Ecto neural progenitor cell (in vitro differentiated cells): ENCODE results near the gene RCN2.
A peak's percentile ranks its signal among the peaks of the same experiment; 100 is the strongest.
"Not testable (repeated sequence)": the region's sequence is repeated elsewhere in the genome, so short reads cannot be mapped to it uniquely, and the experiment has no call there.

Experiments used
- DNase-seq: peaks from one replicate; pipeline ENCODE4 v3.0.0-alpha.2; 2018; ENCODE audit warnings: low spot score

Gene RCN2

DNA sequence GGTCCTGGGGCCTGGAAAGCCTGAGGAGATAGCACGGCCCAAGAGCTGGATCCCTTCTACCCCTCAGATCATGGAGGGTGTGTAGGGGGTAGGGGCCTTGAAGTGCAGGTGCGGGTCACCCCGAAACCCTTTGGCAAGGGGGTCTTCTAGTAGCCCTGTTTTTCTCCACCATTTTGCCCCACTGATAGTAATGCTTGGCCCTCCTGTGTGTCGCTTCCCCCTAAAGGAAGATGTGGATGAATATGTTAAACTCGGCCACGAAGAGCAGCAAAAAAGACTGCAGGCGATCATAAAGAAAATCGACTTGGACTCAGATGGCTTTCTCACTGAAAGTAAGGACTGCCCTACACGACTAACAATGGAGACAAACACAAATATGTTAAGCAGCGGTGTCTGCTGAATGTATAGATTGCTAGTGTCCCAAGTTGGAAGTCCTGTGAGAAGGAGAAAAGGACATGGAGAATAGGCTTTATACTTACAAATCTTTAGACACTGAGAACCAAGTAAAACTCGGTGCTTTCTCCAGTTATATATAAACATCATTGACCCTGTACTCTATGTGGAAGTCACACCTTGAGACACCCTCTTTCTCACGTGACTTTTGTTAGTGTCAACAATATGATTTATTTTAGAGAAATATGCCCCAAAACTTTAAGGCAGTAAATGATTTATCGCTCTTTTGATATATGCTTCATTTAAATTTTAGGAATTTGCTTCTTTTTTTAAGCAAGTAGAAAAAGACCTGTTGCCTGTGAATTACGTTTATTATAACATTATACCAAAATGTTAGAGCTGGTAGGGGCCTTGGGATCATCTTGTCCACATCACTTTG is 802 bp downstream of the RCN2 start:
- no peak for DNase-seq

DNA sequence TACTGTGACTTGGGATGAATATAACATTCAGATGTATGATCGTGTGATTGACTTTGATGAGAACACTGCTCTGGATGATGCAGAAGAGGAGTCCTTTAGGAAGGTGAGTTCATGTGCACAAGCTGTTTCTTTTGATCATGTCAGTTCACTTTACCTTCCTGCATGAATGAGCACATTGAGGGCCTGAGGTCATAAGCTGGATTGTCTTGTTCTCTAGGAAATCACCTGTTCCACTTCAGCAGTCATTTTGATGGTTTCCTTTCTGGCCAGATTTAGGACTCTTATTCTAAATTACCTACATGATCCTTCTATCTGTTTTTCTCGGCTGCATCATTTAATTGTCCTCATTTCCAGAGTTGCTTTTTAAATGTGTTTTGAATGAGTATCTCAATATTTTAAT is 4.1 kb downstream of the RCN2 start:
- DNase-seq, result no peak

DNA sequence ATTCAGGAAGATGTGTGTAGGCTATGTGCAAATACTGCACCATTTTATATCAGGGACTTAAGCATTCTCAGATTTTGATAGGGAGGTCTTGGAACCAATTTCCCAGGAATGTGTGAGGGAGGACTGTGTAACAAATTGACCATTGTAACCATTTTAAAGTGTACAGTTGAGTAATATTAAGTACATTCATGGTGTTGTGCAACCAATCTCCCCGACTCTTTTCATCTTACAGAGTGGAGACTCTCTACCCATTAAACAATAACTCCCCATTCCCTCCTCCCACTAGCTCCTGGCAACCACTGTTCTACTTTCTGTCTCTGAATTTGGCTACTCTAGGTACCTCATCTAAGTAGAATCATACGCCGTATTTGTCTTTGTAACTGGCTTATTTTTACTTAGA is 5.1 kb downstream of the RCN2 start:
- DNase-seq, result no peak

DNA sequence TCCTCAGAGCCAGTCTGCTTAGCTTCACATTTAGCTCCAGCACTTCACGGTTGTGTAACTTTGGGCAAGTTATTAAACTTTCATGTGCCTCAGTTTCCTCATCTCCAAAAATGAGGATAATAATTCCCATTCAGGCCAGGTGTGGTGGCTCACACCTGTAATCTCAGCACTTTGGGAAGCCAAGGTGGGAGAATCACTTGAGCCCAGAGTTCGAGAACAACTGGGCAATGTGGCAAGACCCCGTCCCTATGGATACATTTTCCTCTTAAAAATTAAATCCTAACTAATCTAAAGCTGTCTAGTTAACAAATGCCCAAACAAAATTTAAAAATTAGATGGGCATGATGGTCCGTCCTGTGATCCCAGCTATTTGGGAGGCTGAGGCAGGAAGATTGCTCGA is 7.2 kb downstream of the RCN2 start:
- no peak for DNase-seq

DNA sequence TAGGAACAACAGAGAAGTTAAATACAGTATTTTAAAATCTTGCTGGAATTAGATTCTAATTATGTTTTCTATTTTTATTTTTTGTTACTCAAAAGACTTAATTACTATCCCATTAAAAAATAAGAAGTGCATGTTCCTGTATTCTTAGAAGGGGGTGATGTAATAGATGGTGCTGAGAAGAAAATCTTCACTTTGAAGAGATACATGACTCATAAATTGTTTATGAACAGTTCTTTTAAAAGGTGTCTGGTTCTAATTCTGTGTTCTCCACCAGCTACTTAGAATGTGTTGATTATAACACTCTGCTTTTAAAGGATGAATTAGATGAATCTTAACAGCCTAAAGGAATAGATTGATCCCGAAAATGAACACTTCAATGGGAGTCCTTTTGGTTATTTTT is 8.2 kb downstream of the RCN2 start:
- DNase-seq, result no peak

DNA sequence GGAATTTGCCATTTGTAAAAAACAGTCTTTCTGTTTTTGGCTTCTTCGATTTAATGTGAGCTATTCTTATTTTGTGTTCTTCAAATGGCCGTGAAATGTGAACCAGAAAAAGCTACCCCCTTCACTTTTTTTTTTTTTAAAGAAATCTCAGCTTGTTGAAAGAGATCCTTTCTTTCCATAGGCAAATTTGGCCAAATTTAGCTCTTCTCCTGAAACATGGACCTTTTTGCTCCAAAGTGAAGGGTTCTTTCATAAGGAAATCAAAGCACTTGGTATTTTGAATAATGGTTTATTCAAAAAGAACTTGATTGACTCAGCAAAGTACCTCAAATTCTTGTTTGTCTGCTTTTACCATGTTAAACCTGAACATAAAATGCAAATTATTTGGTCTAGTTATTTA is 10.1 kb downstream of the RCN2 start:
- no peak for DNase-seq

DNA sequence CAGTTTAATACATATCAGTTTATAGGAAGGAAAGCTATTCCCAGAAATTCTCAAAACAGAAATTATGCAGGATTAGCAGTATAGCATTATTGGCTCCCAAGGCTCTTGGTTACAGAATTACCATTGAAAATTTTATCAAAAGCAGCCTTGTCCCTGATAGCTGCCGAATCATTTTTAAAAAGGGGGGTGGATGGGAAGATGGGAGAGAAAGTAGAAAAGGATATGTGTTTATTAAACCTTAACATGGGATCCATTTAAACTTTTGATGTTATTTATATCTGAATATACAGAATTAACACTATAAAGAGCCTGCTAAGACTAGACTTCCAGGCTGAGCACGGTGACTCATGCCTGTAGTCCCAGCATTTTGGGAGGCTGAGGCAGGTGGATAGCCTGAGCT is 10.8 kb downstream of the RCN2 start:
- no peak for DNase-seq

DNA sequence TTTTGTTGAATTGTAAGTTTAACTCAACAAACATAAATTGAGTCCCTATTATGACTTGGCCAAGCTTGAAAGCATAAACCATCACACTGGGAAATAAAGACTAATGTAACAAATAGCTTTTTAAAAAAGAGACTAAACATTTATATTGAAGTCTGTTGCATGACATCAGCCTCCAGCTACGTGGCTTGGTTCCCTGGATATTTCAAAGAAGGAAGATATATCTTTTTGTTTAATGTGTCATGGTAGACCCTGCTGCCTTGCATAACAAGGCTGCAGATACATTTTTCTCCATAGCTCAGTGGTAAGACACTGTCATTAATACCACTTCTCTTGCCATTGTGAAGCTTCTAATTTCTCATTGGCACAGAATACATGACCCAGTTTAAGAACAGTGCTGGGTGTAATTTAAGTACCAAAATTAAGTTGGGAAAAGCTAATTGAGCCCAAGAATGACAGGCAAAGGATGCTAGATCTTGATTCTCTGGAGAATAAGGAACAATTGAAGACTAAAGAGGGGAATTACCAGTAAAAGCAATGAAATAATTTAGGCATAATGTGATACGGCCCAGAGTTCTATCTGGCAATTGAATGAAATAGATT is 14.0 kb downstream of the RCN2 start:
- DNase-seq, result no peak

DNA sequence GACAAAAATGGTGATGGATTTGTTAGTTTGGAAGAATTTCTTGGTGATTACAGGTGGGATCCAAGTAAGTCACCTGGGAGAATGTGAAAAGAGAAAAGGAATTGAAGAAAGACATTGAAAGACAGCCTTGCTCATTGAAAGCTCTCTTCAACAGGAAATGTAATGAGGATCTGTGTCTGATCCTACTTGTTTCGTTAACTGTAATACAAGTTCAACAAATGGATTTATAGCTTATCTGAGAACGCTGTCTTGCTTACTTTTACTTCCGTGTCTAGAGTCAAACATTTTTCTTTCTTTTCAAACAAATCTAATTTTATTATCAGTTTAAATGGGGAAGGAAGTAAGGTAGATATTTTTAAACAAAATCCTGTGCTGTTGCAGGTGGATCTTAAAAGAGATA is 15.9 kb downstream of the RCN2 start:
- DNase-seq, result no peak

DNA sequence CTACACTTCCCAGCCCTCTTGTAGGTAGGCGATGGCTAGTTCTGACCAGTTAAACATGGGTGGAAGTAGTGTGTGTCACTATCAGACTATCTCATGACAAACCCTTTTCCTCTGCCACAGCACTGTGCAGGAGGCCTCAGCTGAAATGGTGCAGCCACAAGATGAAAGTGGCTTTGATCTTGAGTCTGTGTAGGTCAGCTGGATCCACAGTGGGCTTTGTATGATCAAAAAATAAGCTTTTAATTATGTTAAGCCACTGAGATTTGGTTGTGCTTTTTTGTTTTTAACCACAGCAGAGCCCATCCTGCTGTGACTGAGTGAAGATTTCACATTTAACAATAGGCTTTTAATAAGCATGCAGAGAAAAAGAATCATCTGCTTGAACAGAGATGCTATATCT is 19.7 kb downstream of the RCN2 start:
- no peak for DNase-seq

DNA sequence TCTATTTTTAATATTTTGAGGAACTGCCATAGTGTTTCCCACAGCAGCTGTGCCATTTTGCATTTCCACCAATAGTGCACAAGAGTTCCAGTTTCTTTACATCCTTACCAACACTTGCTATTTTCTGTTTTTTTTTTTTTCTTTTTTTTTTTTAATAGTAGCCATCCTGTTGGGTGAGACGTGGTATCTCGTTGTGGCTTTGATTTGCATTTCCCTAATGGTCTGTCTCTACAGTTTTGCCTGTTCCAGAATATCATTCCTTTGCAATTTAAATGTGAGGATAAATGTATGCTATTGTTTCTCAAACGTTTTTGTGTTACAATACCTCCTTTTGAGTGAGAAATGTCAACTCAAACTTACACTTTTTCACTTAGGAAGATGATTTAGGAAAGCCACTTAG is 22.4 kb downstream of the RCN2 start:
- no peak for DNase-seq

DNA sequence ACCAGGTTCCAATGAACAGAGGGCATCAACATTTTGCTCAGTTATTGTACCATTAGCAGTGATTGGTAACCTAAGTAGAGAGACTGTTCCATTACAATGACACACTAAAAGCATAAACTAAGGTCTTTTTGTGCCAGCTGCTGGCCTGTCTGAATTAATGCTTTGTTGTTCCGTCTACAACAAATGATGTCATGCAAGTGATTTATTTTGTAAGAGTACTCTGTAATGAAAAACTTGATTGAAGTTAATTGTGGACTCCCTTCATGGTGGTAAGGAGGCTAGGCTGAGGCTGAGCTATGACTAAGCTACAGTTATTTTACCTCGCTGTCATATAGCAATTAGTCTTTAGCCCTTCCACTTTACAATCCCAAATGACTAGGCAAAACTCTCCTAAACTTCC is 23.2 kb downstream of the RCN2 start:
- DNase-seq, result no peak

DNA sequence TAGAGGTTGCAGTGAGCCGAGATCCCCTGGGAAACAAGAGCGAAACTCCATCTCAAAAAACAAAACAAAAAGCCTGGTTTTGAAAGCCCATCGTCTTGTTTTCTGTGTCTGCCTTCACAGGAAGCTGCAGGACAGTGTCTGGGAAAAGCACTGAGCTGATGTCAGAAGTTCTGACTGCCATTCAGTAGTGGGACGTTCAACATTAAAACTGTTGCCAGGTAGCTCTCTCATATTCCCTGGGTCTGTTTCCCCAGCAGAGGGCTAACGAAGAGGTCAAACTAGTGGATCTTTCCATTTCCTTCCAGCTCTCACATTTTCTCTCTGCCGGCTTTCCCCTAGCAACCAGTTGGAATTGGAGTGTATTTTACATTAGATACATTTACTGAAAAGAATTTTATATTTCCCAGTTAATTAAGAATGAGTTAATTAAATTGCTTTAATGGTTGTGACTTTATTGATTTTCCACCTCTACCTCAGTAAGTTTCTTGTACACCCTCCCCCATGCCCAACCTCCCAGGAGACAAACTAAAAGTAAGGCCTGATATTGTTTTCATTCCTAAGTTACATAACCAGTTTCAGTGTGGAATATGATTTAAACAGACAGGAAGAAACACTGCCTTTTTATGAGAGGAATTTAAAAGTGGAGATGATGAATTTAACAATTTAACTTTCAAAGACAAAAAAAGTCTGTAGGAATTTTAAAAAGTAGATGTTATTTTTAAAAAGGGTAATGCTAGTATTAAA is 29.9 kb downstream of the RCN2 start:
- DNase-seq, result no peak

DNA sequence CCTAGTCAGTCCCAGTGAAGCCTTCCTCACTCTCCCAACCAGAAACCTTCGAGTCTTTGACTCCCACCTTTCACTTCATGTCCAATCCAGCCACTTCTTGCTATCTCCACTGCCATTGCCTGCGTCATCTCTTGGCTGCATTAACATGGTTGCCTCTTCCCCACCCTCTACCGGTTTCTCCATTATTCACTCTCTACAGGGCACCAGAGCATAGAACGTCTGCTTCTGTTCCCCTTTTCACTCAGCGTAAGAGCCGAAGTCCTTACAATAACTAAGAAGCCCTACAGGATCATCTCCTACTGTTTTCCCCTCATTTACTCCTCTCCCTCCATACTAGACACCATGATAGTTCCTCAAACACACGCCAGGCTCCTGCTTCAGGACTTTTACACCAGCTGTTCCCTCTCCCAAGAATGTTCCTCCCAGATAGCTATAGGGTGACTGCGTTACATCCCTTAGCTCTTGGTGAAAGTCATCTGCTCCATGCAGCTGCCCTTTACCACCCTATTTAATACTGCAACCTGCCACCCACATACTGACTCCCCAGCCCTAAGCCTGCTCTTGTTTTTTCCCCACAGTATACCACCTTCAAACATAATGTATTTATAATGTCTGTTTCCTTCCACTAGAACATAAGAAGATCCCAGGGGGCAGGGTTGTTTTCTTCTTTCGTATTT is 30.9 kb downstream of the RCN2 start:
- no peak for DNase-seq

DNA sequence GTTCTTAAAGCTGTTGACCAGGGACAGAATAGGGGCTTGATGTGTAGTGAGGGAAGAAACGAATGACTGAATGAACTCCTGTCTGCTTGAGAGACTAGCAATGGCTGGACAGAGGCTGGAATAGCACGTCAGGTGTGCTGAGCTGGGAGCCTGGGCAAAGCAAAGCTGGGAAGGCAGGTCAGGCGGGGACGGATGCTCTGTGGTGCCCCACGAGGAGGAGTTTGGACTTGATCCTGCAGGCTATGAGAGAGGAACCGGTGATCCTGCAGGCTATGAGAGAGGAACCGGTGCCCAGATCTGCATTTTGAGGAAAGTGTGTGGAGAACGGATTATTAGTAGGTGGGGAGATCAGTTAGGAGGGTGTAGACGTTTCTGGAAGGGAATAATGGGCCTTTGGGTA is 32.0 kb downstream of the RCN2 start:
- no peak for DNase-seq

DNA sequence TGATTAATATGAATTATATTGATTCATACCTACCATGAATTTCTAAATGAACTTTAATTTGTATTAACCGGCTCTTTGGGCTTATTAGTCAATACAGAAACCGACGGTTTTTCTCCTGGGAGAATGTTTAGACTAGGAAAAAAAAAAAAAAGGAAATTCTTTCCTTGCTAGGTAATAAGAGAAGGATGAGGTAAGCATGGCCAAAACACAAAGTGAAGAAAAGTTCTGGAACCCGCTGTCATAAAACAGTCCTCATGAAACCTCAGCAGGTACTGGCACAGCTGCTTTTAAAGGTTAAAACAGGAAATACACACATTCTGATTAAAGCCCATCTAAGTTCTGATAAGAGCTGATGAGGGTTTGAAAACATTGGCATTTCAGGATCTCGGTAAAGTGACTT is 32.6 kb downstream of the RCN2 start:
- no peak for DNase-seq

DNA sequence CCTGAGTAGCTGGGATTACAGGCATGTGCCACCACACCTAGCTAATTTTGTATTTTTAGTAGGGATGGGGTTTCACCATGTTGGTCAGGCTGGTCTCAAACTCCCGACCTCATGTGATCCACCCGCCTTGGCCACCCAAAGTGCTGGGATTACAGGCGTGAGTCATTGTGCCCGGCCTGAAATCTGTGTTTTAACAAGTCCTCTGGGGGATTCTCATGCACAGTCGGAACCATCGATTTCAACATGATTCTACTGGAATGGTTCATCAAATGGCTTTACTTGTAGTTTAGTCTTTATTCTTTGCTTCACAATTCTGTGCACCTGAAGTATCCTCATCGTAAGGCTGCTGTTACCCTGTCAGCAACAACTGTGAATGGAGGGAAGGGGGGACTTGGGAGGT is 34.5 kb downstream of the RCN2 start:
- DNase-seq, result not testable (repeated sequence)

DNA sequence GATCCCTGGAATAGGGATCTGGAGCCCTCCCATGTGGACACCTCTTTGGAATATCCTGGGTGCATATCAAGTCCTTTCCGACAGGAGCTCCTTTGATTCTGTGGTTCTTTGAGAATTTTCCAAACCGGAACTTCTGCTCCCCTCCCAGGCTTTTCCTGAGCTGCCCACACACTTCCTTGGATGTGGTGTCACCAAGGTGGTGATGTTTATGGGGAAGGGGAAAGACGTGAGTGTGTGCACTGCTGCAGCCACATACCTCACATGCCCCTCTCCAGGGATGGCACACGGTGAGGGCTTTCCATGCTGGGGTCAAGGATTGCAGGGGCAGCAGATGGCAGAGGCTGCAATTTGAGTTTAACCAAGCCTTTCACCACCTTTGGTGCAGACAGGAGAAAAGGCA is 35.5 kb downstream of the RCN2 start:
- no peak for DNase-seq

DNA sequence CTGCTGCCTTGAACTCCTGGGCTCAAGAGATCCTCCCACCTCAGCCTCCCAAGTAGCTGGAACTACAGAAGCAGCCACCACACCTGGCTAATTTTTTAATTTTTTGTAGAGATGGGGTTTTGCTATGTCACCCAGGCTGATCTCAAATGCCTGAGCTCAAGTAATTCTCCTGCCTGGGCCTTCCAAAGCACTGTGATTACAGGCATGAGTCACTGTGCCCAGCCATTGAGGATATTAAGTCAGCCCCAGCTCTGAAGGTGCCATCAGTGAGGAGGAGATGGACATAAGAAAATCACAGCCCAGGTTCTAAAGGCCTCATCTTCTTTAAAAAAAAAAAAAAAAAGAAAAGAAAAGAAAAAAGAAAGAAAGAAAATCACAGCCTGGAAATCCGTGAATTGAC is 36.8 kb downstream of the RCN2 start:
- DNase-seq, result no peak

DNA sequence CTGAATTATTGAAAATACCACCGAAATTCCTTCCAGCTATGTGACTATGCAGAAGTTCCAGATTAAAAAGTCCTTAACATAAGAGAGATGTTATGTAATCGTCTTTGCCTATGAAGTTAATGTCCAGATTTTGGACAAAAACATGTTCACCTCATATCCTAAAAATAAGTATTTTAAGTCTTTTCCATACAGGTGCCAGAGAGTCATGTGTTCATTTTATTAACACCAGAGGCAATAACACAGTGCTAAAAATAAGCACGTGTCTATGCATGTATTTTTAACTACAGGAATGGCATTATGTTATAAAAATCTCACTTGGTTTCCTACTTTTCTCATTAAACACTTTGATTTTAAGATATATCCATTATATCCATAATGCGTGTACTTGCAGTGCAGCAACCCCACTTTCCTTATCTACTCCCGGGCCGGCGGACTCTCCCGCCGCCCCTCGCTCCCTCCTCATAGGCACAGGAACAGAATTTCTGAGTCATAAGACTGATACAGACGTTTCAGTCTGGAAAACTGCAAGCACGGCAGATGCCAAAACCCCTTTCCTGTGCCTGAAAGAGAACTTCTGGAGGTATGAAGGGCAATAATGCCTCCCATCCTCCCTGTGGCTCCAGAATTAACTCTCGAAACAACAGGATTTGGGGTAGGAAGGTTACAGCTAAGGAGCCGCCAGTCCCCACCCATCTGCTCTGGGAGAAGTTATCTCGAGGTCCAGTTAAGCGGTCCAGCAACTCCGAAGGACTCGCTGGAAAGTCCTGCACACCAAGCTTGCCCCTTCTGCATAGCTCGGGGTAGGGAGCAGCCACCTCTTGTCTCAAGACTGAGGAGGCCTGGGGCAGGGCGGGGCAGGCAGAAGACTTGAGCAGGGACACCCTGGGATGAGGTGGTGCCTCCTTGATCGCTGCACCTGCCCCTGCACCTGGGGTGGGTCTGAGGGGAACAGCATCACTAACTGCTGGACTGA is 41.1 kb downstream of the RCN2 start:
- no peak for DNase-seq

DNA sequence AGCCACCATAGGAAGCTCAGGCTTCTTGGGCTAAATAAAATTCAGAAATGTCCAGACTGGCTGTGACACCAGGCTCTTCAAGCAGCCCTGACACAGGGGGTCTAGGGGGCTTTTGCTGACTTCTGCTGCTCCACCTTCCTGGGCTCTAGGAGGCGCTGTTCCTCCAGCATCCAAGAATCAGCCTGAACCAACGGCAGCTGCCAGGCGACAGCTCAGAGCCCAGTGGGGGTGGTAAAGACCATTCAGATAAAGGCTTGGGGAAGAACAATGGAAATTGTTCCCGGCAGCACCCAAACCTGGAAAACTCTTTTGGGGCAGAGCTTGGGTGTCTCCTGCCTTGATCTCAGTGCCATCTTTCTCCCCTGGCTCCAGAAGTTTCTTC is 41.8 kb downstream of the RCN2 start:
- DNase-seq, result peak; percentile 82

DNA sequence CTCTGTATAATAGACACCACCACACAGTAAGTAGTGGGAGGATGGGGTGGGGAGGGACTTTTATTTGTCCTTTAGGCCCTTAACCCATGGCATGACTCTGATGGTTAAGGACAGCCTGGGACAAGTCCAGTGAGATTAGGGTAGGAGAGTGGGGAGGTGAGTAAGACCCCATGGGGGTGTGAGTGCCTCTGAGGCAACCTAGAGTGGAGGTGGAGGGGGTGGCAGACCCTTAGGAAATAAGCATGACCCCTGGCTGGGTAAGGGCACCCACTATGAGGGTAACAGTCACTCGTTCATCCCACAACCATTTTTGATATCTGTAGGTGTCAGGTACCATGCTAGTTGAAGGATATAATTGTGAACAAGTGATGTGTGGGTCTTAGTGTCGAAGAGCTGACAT is 42.4 kb downstream of the RCN2 start:
- no peak for DNase-seq
